ENCODE data around the gene FBXO3. TPM values are rescaled to one million over a fixed set of nuclear protein-coding genes. Genes with fewer than 3 reads are reported as not detected.
"Not testable (repeated sequence)": the region's sequence is repeated elsewhere in the genome, so short reads cannot be mapped to it uniquely, and the experiment has no call there.

The FBXO3 gene
- total RNA-seq, 4 donors from 2014 or later, result 27.8 to 36.3 (median 28.7) TPM

GRCh38 chr11:33730716-33731115 lies 43.6 kb downstream of the FBXO3 start:
- no peak for DNase-seq (ENCODE audit: low spot score in 2 of 2)
- Histone ChIP-seq H3K27ac (peak overlapping the region in 2 of 4 donors; percentile 13 to 53), H3K4me3 (no peak overlapping the region), H3K27me3 (no peaks in the 10 kb centered on the region), H3K4me1 (peaks cover 0 to 72% (median 30%) of the 10 kb centered on the region in 4 donors), H3K9me3 (no peaks in the 10 kb centered on the region), H3K36me3 (peaks cover 0 to 27% (median 0%) of the 10 kb centered on the region in 3 donors)
- TF ChIP-seq EP300 (IDR thresholded peaks at IDR 0.05) (no peak), CTCF (IDR thresholded peaks at IDR 0.05) (no peak), POLR2A (IDR thresholded peaks at IDR 0.05) (no peak)
- 57 to 64% methylated on average over 7 of the region's 7 CpGs for WGBS, 2 donors

- H3K4me3 ChIP-seq; H3K27ac ChIP-seq; H3K9me3 ChIP-seq; DNase-seq (ENCODE audit: low spot score in 2 of 2); H3K27me3 ChIP-seq: not testable (repeated sequence)
- 72 to 75% methylated on average over 5 of the region's 5 CpGs for WGBS, 2 donors
- H3K4me1 ChIP-seq, result peaks cover 0 to 83% (median 34%) of the 10 kb centered on the region in 4 donors
- peaks cover 0 to 27% (median 0%) of the 10 kb centered on the region in 3 donors for H3K36me3 ChIP-seq
Measured at GRCh38 chr11:33729072-33729664, 45.2 kb downstream of the FBXO3 start.

GRCh38 chr11:33727539-33727938 lies 46.8 kb downstream of the FBXO3 start:
- WGBS, 2 donors, result 34 to 43% methylated on average over 1 of the region's 1 CpG
- H3K9me3 ChIP-seq; DNase-seq (ENCODE audit: low spot score in 2 of 2); H3K27me3 ChIP-seq; H3K4me3 ChIP-seq: not testable (repeated sequence)
- Histone ChIP-seq H3K27ac (peak overlapping the region in 1 of 4 donors; percentile 47), H3K4me1 (peaks cover 0 to 83% (median 39%) of the 10 kb centered on the region in 4 donors), H3K36me3 (peaks cover 0 to 15% (median 0%) of the 10 kb centered on the region in 3 donors)

GRCh38 chr11:33725496-33725895 lies 48.8 kb downstream of the FBXO3 start:
- DNase-seq (ENCODE audit: low spot score in 2 of 2), result no peak
- TF ChIP-seq CTCF (IDR thresholded peaks at IDR 0.05) (no peak), EP300 (IDR thresholded peaks at IDR 0.05) (no peak), POLR2A (IDR thresholded peaks at IDR 0.05) (no peak)
- no peaks in the 10 kb centered on the region for H3K27me3 ChIP-seq
- H3K4me3 ChIP-seq, result no peak overlapping the region
- H3K4me1 ChIP-seq, result peaks cover 0 to 84% (median 40%) of the 10 kb centered on the region in 4 donors
- peak overlapping the region in 3 of 4 donors; percentile 77 to 96 (median 90) for H3K27ac ChIP-seq
- no peaks in the 10 kb centered on the region for H3K9me3 ChIP-seq
- WGBS, 2 donors, result 63 to 74% methylated on average over 5 of the region's 5 CpGs
- H3K36me3 ChIP-seq, result peaks cover 0 to 28% (median 3%) of the 10 kb centered on the region in 3 donors

GRCh38 chr11:33724644-33725035 lies 49.7 kb downstream of the FBXO3 start:
- 25 to 28% methylated on average over 4 of the region's 4 CpGs for WGBS, 2 donors
- Histone ChIP-seq H3K36me3 (peaks cover 0 to 37% (median 4%) of the 10 kb centered on the region in 3 donors), H3K27me3 (no peaks in the 10 kb centered on the region), H3K4me3 (no peak overlapping the region), H3K4me1 (peaks cover 0 to 84% (median 38%) of the 10 kb centered on the region in 4 donors), H3K9me3 (no peaks in the 10 kb centered on the region), H3K27ac (peak overlapping the region; percentile 68 to 96 (median 84))
- TF ChIP-seq CTCF (IDR thresholded peaks at IDR 0.05) (no peak), EP300 (IDR thresholded peaks at IDR 0.05) (peak; percentile 15 to 86)
- peak in 1 of 2 donors; percentile 71 for DNase-seq (ENCODE audit: low spot score in 2 of 2)

GRCh38 chr11:33723238-33723881 lies 51.0 kb downstream of the FBXO3 start:
- no peaks in the 10 kb centered on the region for H3K9me3 ChIP-seq
- H3K27ac ChIP-seq, result peak overlapping the region; percentile 68 to 96 (median 84)
- no peak for TF ChIP-seq CTCF (IDR thresholded peaks at IDR 0.05)
- no peak for TF ChIP-seq POLR2A (IDR thresholded peaks at IDR 0.05)
- peak; percentile 65 to 89 for TF ChIP-seq EP300 (IDR thresholded peaks at IDR 0.05)
- peaks cover 0 to 42% (median 4%) of the 10 kb centered on the region in 3 donors for H3K36me3 ChIP-seq
- 50 to 54% methylated on average over 6 of the region's 6 CpGs for WGBS, 2 donors
- H3K4me3 ChIP-seq, result no peak overlapping the region
- H3K4me1 ChIP-seq, result peaks cover 0 to 81% (median 38%) of the 10 kb centered on the region in 4 donors
- H3K27me3 ChIP-seq, result no peaks in the 10 kb centered on the region
- DNase-seq (ENCODE audit: low spot score in 2 of 2), result no peak

All from tibial nerve (tissue), 4 donors.